SU-DHL-6 (cell line): ENCODE results near the gene EVI5.

Source experiments
- EZH2phosphoT487 ChIP-seq: fragments of 200-600 bp; sonication (generic), shearing (Covaris generic); conservative IDR thresholded peaks from 2 replicates; pipeline ENCODE4 v1.6.1; 2018; ENCODE audit warnings: mild to moderate bottlenecking, antibody characterized with exemption, low read length, moderate library complexity, mixed read lengths
- TF ChIP-seq, protein P1 (sequence below): fragments of 200-600 bp; sonication (generic); IDR thresholded peaks from one replicate; pipeline ENCODE4 v1.5.1; 2017; ENCODE audit warnings: antibody characterized with exemption, mild to moderate bottlenecking, low read length, moderate library complexity; ENCODE audit not compliant: insufficient read depth, poor library complexity, severe bottlenecking

DNA sequence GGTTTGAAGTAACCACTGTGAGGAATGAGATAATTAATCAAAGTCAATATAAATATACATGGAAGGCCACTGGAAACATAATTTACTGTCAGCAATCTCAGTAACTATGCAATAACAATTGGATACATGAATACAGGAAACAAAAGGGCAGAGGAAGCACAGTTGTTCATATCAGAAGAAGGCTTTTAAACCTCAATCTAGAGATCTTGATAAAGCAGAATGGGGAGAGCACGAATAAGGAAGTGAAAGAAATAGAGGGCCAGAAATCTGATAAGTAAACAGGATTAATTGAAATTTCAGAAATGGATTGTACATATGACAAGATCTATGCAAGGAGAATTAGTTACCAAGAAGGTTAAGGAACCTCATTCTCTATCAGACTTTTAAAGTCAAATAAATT lies 93.0 kb downstream of the EVI5 start:
- TF ChIP-seq, protein P1, sequence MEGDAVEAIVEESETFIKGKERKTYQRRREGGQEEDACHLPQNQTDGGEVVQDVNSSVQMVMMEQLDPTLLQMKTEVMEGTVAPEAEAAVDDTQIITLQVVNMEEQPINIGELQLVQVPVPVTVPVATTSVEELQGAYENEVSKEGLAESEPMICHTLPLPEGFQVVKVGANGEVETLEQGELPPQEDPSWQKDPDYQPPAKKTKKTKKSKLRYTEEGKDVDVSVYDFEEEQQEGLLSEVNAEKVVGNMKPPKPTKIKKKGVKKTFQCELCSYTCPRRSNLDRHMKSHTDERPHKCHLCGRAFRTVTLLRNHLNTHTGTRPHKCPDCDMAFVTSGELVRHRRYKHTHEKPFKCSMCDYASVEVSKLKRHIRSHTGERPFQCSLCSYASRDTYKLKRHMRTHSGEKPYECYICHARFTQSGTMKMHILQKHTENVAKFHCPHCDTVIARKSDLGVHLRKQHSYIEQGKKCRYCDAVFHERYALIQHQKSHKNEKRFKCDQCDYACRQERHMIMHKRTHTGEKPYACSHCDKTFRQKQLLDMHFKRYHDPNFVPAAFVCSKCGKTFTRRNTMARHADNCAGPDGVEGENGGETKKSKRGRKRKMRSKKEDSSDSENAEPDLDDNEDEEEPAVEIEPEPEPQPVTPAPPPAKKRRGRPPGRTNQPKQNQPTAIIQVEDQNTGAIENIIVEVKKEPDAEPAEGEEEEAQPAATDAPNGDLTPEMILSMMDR = no peak
- no peak for TF ChIP-seq EZH2phosphoT487
